NCI-H446 treated with DMSO at 0.1 percent for 48 hours (cell line): ENCODE results near the gene SLC15A1.

ENCODE experiments used
- DNase-seq: peaks from one replicate; lab custom pipeline; 2025; lab: John Stamatoyannopoulos, UW

The SLC15A1 gene, protein sequence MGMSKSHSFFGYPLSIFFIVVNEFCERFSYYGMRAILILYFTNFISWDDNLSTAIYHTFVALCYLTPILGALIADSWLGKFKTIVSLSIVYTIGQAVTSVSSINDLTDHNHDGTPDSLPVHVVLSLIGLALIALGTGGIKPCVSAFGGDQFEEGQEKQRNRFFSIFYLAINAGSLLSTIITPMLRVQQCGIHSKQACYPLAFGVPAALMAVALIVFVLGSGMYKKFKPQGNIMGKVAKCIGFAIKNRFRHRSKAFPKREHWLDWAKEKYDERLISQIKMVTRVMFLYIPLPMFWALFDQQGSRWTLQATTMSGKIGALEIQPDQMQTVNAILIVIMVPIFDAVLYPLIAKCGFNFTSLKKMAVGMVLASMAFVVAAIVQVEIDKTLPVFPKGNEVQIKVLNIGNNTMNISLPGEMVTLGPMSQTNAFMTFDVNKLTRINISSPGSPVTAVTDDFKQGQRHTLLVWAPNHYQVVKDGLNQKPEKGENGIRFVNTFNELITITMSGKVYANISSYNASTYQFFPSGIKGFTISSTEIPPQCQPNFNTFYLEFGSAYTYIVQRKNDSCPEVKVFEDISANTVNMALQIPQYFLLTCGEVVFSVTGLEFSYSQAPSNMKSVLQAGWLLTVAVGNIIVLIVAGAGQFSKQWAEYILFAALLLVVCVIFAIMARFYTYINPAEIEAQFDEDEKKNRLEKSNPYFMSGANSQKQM

DNA sequence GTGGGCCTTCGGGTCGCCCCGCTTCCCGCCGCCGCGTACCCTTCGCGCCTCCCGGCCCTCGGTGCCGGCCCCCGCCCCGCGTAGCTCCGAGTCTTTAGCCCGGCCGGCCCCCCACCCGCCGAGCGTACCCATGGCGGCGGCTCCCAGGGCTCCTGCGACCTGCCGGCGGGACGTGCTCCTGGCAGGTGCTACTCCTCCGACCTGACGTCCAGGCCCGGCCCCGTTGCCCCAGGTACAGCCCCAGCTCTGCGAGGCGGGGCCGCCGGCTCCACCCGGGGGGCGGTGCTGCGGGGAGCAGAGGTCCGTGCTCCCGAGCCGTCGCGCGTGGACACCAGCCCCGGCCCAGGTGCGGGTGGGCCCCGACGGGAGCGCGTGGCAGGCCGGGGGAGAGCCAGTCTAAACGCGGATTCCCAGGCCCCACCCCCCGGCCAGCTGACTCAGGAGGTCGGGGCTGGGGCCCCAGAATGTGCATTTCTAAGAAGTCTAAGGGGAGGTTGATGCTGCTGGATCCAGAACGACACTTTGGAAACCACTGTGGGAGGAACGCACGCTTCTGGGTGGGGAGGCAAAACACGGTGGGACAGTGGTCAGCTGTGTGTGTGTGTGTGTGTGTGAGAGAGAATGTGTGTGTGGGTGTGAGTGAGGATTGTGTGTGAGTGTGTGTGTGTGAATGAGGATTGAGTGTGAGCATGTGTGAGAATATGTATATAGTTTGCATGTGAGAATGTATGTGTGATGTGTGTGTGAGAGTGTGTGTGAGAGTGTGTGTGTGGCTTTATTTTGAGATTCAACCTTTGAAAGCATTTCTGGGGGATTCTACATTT lies at the start of gene SLC15A1:
Gene SLC15A1, minus strand, starts transcription at position 206 of the 824 bp plus-strand sequence. Its CDS starts 74 bp downstream, at position 132.
- DNase-seq = no peak

DNA sequence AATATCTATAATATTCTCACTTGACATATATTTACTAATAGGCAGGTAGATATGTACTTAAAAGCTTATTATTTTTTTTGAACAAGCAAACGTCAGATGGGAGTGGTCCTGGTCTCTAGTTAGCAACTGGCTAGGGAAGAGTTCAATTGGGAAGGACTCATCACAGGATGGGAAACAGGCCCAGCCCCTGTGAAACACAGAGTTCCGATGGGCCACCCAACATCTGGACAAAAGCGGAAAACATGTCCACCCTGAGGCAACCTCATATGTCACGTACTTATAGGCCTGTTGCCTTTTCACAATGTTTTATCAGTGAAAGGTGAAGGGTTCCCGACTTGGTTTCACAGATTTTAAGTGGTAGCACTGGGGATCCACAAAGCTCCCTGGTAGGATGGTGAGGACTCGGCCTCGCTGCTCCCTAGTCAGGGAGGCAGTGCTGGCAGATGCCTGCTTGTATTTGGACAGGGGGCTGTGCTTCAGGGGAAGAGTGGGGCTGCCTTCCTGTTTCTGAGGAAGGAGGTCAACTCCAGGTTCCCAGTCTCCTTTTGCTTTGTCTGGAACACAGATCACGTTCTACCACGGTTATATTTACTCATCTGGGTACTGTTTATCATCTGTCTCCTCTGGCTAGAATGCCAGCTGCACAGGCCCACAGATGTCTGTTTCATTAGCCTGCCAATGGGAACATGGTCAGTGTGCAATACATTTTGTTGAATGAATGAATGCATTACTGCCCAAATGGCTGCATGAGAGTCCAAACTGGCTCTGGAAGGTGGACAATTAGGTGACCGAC lies 49.4 kb upstream of the SLC15A1 start:
- no peak for DNase-seq

DNA sequence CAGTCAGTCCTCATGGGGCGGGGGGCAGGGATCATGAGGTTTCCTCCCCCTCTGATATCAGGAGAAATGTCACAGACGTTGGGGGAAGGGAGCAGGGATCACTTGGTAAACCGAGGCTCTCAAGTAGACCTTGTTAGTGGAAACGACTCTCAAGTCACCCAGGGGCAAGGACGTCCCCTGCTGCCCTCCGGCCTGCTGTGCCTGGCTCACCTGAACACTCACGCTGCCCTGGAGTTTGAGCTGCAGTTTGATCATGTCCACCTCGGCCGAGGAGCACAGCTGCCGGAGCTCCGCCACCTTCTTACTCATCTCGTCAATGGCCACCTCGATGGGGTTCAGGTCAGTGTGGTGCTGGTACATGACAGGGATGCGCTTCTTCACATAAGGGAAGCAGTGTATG lies 47.6 kb upstream of the SLC15A1 start:
- DNase-seq = no peak

DNA sequence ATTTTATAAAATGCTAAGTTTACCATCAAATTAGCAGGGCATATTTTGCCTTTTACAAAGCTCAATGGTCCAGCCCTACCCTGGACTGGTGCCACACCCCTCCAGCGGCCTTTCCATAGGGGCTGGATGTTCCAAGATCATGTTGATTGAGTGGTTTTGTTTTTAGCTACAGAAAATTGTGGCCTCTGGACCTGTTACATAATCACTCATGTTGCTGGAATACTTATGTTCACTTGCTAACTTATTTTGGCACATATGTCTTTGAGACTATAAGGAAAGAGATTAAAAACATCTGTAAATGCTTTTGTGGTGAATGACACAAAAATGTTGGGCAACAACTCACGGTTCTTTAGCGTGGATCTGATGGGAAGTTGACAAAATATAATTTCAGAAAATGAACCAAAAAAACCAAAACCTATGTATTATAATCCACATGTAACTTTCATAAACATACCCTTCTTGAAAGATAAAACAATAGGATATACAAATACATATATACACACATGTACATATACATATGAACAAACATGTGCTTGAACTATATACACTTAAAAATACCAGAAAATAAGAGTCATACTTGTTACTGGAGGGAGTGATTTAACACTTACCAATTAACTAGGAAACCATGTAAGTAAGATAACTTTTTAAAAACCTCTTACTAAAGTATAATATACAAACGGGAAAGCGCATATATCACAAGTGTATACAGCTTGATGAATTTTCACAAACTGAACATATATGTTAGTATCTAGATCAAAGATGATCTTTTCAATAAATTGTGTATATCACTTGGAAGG lies 46.6 kb upstream of the SLC15A1 start:
- no peak for DNase-seq

GRCh38 chr13:98797456-98797855 lies 45.0 kb upstream of the SLC15A1 start:
- no peak for DNase-seq

DNA sequence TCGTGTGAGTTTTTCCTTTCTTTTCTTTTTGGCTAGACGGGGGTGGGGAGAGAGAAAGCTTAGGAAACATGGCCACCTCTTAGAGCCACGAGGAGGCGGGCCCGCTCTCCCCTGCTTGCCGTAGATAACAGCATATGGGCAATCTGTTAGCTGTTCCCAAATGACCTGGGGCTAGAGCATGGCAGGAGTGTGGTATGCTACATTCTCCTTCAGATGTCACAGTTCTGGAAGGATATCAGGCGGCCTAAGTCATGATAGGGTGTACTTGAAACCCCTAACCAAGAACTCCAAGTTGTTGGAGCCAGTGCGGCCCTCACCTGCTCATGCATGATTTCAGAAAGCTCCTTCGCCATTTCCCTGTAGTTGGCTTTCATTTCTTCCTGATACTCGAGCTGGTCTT lies 44.3 kb upstream of the SLC15A1 start:
- no peak for DNase-seq

GRCh38 chr13:98796191-98796590 lies 43.7 kb upstream of the SLC15A1 start:
- DNase-seq = no peak

DNA sequence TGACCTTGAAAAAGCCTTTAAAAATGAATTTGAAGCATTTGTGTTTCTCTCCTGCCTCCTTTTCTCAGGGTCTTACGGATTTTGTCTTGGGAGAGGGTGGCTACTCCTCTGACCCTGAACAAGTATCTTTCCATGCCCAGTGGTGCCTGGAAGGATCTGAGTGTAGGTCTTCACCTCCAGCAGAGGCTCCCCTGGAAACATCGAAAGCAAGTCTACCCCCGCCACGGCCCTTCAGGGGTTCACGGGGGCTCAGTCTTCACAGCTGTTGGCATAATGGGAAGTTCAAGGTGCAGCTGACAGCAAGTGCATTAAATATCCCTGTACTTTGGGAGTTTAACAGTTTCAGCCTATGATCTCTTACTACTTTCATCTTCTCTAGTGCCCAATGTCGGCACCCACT lies 42.7 kb upstream of the SLC15A1 start:
- DNase-seq = no peak

GRCh38 chr13:98794498-98794897 lies 42.0 kb upstream of the SLC15A1 start:
- DNase-seq = no peak

DNA sequence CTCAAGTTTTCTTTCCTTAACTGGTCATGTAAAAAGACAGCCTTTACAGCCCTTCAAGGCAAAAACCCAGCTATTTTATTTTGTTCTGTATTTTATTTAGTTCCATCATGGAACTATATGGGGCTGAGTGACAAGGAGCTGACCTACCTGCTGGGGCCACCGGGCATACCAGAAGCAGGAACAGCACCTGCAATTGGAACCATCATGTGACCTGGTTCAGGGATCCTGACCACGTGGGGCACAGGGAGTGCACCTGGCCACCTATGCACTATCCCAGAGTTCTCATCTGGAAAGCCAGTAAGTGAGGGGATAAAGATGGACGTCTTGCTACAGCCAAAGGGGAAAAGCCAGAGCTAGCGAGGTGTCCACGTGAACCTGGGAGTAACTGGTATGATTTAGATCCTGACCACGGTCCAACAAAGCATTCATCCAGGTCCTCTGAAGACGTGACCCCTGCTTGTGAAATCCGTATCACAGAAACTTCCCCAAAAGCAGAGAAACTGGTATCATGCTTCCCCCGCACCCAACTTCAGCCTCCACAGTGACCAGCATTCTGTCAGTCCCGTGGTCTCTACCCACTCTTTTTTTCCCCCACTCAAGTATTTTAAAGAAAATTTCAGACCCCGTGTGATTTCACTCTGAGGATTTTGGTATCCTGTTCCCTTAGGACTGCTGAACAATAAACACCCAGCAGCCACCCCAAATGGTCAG lies 40.5 kb upstream of the SLC15A1 start:
- no peak for DNase-seq

- DNase-seq = no peak
These were observed 39.8 kb upstream of the SLC15A1 start for GRCh38 chr13:98792321-98792720.

DNA sequence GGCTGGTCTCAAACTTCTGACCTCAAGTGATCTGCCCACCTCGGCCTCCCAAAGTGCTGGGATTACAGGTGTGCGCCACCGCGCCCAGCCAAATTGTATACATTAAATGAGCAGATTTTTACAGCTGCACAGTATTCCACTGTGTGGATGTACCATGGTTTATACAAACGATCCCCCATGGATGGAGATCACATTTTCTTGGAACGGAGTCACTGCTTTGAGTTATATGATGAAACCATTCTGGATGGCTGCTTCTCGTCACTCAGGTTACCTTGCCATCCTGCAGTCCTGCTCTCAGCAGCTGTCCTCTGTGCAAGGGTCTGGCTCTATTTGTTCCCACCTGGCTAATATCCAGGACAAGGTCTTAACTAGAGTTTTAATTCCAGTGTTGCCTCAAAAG lies 39.1 kb upstream of the SLC15A1 start:
- DNase-seq = no peak

GRCh38 chr13:98787996-98788395 lies 35.5 kb upstream of the SLC15A1 start:
- no peak for DNase-seq

GRCh38 chr13:98787173-98787572 lies 34.7 kb upstream of the SLC15A1 start:
- no peak for DNase-seq

DNA sequence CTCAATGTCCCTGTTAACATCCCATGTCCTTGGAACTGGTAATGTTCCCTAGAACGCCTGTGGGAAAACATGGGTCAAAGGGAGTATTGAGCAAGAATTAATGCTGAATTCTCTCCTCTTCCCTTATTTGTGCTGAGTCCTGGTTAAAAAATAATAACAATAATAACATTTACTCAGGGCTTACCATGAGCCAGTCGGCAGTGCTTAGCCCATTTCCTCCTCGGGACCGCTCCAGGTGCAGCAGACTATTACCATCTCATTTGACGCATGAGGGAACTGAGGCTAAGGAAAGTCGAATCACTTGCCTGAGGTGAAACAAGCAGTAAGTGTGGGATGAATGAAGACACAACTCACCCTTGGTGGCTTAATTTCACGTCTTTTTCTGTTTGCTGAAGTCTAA lies 33.6 kb upstream of the SLC15A1 start:
- DNase-seq = no peak

GRCh38 chr13:98785405-98785804 lies 32.9 kb upstream of the SLC15A1 start:
- no peak for DNase-seq

- DNase-seq = no peak
These were observed 32.2 kb upstream of the SLC15A1 start for GRCh38 chr13:98784666-98785065.

DNA sequence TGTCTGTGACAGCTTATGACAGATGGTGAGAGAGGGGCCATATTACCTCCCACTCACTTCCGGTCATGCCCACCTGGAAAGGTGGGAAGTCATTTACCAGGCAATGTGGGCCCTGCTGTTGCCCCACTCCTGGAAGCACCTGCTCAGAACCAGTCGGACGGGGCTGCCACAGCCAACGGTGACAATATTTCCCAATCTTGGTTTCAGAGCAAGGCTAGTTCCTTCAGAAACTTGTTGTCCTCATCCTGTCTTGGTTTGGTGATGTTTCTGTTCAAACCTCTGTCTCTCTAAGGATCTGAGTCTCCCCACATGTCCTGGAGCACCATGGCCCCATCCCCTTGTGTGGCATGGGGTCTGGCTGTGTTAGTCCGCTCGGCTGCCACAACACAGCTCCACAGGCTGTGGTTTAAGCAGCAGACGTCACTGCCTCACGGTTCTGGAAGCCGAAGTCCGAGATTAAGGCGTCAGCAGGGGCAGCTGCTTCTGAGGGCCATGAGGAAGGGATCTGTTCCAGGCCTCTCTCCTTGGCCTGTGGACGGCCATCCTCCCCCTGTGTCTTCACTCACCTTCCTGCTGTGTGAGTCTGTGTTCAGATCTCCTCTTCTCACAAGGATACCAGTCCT lies 31.5 kb upstream of the SLC15A1 start:
- DNase-seq = no peak

- DNase-seq = no peak
These were observed 30.2 kb upstream of the SLC15A1 start for GRCh38 chr13:98782654-98783053.

- no peak for DNase-seq
These were observed 29.4 kb upstream of the SLC15A1 start for GRCh38 chr13:98781905-98782304.
